HG03064 (cell line): ENCODE measurements around the gene SHISAL1.

Source experiments
- ATAC-seq: cut with Tn5 transposase; IDR thresholded peaks from one replicate; pipeline ENCODE4 v1.9.1; 2021; ENCODE audit warnings: low read depth; ENCODE audit not compliant: unreplicated experiment

SHISAL1 gene

DNA sequence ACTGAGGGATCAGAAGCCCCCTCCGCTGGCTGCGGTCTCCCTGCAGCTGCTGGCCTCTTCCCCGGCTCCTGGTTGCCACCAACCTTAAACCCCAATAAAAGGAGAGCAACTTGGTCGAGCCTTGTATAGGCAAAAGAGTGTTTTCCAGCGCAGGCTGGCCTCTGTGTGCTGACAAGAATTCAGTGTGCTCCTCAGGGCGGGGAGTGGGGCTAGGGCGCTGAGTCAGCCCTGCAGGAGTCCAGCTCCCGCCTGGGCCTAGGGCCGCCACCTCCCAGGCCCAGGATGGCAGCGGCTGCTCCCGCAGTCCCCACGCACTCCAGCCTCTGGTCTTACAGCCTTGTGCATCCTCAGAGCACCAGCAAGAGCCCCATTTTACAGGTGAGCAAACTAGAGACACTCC, at the start of gene SHISAL1:
Gene SHISAL1 (minus strand): TSS at position 186 of the 400 bp plus-strand sequence. CDS start 12,006 bp downstream, outside the sequence.
- no peak for ATAC-seq

DNA sequence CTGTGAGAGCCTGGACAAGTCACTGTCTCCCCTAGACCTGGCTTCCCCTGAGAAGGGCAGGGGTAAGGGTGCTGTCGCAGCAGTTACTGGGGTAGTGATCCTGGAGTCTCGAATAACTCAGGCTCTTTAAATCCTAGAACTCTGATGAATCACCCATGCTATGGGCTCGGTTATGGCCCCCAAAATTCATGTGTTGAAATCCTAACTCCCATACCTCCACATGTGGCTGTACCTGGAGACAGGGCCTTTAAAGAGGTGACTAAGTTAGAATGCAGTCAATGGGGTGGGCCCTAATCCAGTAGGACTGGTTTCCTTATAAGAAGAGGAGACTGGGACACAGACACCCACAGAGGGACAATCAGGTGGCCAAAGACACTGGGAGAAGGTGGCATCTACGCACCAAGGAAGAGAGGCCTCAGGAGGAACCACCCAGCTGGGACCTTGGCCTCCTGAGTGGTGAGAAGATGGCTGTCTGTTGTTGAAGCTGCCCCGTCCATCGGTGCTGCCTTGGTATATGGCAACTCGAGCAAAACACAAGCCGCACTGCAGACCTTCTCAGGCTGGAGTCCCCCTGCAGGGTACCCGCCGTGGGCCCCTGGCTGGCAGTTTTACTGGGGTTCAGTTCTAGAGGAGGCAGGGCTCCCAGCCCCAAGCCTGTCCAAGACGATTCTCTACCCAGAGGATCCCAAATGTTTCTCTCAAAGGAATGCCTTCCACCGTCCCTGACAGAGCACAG, 48.8 kb upstream of the SHISAL1 start:
- no peak for ATAC-seq

DNA sequence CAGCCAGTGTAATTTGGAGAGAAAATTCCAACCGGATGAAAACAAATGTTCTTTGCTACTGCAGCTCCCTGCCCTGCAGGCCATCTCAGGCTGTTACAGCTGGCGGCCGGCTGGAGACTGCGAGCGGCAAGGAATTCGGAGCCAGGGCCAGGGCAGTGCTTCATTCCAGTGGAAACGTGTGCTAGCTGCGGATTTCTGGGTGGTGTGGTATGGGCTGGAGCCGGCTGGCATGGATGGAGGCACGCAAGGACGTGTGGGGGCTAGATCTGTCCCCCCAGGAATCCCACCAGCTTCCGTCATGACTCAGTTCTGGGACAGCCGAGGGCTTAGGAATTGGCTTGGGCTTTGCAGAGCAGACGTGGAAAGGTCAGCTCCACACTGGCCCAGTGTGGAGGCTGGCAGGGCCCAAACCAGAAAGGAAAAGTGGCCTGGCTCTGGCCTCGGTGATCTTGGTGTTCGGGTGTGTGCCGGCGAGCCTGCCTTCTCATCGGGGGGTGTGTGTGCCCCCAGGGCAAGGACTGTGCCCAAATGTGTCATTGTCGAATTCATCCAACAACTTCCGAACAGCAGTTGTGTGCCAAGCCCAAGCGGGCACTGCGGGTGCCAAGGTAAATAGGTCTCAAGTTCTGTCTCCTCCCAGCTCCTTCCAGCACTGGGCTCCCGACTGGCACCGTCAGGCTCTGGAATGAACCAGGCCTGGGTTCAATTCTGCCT, 48.1 kb upstream of the SHISAL1 start:
- ATAC-seq, result no peak

DNA sequence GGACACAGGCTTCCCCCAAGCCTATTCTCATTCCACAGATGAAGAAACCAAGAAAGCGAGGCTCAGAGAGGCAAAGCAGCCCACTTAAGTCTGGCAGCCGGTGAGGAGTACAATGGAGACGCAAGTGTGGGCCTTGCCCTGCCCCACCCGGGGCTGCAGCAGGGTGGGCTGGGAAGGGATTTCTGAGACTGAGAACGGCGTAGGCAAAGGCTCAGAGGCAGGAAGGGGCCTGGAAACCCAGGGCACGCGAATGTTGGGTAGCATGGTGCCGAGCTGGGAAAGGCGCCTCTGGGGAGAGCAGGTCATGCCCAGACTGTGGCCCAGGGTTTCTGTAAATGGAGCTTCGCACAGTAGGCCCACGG, 47.5 kb upstream of the SHISAL1 start:
- no peak for ATAC-seq

DNA sequence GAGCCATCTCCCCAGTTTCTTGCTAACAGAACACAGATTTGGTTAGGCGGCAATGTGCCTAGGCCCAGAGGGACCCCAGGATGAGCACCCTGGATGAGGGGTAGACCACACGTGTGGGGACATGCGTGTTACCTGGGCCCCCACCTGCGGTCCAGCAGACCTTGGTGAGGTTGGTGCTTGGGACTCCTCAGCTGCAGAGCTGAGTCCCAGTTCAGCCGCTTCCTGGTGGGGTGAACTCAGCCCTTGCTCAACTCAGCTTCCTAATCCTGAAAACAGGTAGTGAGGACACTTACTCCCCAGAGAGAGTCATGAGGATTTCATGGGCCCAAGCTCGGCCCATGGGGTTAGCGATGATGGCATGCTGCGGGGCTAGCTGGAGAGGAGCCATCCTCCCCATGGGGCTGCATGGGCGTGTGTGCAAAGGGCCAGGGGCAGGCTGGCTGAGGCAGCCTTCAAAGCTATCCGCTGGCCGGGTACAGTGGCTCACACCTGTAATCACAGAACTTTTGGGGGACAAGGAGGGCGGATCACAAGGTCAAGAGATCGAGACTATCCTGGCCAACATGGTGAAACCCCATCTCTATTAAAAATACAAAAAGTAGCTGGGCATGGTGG, 46.9 kb upstream of the SHISAL1 start:
- no peak for ATAC-seq

DNA sequence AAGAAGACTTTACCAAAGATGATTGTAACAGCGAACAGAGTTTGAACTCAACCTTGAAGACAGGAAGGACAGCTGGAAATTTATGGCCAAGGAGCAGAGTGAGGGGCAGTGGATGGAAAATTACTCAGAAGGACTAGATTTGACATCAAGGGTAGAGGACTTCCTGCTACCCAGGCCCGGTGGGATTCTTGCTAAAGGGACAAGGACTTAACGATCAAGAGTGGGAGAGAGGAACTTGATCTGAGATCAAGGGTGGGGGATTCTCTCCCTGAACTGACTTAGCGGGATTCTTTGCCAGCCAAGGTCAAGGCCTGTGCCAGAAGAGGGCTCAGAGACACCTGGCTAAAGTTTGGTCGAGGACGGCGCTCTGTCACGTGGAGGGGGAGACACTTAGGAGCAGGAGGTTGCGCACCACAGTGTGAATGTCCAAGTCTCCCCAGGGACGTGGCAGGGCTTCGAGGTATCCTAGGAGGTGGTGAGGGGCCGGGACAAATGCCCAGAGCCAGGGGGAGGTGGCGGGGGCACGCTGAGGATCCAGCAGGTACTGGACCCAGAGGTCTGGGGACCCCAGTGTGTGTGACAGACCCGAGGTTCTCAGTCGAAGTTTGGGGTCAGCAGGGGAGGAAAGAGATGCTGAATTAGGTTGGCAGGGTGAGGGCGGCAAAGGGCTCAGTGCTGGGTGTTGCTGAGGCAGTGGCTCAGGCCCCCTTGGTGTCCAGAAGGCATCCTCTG, 46.1 kb upstream of the SHISAL1 start:
- no peak for ATAC-seq

DNA sequence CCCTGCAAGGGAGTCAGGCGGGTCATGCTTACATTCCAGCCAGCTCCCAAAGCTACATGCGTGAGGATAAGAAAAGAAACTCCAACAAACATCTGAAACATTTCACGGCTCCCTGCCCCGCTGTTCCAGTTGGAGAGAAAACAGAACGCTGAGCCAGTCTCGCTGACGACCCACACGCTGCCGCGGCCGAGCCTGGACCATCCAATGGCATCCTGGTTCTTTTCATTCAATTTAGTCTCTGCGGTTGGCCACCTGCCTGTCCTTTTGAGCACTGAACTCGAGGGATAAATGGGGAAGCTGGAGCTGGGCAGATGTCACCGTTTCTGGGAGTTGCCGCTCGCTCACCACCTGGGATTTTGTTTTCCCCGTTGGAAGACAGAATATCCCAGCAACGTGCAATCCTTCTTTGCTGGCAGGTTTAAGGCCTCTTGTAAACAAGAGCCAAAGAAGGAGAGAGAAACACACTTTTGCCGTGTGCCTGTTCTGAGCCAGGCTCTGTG, 45.3 kb upstream of the SHISAL1 start:
- ATAC-seq, result no peak

DNA sequence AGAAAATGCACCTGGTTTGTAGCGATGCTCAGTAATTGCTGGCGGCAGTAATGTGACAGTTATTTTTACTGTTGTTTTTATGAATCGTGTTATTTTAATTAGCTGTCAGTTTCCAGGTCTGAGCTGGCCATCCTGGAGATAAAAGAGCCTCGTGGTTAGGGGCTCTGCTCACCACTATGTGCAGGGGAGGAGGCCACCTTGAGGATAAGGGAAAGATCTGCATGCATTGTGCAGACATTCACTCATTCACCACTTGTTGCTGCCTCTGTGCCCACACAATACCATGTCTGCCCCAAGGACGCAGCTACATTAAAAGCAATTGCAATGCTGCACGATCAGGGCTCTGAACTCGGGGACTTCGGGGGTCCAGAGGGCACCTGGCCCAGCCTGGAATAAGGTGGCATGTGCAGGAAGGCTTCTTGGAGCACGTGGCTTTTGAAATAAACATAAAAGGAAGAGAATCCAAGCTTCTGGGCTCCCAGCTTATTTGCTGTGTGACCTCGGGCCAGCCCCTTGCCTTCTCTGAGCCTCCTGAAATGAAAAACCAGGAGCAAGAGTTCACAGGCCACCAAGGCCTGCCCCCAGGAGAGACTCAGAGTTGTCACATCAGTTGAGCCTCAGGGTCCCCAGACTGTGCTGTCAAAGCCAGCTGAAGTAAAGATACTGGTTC, 44.7 kb upstream of the SHISAL1 start:
- no peak for ATAC-seq

DNA sequence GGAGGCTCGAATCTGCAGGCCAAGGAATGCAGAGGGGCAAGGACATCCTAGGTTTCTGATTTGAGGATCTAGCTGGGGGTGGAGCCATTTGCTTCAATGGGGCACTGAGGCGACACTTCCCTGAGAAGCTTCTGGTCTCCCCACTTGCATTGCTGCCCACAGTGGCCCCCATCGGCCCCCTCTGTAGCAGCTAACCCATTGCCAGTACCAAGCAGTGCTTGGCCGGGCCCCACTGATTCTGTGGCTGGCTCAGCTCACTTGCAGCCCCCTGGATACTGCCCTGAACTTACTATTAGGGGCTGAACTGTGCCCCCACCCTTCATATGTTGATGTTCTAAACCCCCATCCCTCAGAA, 42.9 kb upstream of the SHISAL1 start:
- no peak for ATAC-seq

DNA sequence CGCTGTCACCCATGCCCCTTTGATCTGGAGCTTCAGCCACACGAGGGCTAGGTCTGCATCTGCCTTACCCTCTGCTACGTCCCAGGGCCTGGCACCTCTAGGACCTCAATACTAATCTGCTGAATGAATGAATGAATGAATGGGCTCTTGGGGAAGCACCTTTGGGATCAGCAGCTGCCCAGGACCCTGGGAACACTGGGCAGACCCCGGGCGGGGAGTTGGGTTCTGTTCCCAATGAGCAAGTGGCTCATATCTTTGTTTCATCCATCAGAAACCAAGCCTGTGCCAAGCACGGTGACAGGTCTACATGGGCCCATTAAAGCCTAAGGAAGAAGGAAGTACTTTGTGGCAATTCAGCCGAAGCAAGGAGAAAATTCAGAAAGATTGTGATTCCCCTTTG, 41.5 kb upstream of the SHISAL1 start:
- ATAC-seq, result no peak

DNA sequence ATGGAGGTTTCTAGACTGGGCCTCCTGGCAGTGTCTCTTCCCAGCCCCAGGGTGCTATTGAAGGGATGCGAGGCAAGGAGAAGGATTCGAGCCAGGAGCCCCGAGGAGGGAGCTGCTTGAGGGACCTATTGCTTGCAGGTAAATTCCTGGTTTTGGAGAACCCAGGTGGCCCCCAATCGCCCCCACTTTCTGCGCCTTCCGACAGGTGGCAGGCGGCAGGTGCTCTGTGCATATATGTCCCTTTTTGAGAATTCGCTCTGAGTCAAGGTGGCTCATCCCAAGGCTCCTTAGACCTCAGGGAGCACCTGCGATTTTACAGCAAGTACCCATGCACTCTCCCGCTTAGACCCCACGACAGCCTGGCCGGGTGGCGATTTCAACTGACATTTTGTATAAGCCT, 40.3 kb upstream of the SHISAL1 start:
- ATAC-seq, result no peak

DNA sequence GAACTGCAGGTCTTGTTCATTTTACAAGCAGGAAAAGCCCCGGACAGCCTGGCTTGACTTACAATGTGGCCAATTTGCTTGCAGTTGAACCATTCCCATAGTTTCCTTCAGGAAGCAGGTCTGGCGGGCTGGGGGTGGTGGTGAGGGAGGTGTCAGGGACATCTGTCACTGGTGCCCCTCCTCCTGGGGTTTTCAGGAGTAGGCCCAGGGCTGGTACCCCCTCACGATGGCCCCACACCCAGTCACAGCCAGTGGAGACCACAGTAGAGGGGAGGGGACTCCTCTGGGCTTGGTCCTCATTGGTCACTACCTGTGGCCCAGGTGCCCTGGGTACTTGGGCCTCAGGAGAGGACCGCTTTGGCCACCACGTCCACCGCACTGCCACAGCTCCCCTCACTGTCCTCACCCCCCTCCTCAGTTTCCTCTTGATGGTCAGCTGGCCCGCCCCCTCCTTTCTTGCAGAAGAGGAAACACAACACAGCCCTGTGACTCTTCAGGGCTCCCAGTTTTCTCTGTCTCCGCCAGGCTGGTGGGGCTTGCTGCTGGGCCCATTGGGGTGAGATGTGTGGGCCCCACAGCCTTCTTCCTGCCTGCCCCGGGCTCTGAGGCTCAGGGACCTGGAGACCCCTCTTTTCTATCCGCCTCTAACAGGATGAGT, 39.8 kb upstream of the SHISAL1 start:
- ATAC-seq, result no peak

DNA sequence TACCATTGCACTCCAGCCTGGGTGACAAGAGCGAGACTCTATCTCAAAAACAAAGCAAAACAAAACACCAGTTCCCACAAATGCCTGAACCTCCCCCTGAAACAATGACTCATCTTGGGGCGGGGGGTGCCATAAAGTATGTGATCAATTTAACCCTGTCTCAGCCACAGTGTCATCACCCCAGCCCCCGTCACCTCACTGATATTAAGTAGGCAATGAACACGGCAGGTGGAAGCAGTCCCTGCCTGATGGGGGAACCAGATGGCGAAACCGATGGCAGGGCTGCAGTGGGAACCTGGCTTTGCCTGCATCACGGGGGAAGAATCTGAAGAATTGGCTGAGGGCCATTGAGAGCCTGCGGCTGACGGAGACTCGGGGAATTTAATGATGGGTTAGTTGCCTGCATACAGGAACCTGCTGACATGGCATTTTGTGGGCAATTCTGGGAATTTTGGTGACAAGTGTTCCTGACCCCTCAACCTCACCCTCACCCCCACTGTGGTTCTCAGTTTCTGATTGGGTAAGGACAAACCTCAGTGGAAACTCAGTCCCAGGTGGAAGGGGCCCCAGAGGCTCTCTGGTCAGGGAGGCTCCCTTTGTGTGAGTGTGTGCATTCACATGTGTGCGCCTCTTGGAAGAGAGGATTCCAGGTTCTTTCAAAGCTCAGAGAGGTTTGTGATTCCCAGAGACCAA, 39.1 kb upstream of the SHISAL1 start:
- ATAC-seq, result no peak

DNA sequence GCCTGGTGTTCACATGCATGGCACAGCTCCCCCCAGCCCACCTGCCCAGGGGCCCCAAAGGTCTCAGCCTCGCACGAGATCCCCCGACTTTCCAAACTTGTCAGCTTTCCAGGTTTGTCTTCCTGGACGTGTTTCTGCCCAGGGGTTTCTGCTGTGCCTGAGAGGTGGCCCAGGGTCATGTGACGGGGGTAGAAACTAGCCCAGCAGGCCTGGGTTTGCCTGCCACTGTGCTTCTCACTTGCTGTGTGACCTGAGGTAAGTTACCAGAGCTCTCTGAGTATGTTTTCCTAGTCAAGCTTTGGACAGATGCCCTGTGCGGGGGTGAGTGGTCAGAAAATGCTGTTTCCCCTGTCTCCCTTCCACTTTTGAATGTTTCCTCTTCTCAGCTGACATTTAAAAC, 38.3 kb upstream of the SHISAL1 start:
- no peak for ATAC-seq

DNA sequence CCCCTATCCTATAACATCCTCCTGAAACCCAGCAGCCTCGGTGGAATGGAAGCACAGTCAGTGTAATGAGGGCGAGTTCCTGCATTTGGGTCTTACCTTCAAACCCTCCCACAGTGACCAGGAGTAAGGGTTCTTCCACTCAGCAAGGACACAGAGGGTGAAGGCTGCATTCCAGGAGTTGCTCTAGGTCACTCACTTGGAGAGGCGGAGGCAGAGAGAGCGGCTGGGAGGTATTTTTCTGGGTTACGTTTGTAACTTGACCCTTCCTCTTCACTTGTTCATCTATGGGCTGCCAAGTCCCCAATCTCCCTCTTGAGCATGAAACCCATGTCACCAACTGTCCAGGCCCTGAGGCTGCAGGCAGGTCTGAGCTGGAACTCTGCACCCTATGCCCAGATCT, 36.8 kb upstream of the SHISAL1 start:
- no peak for ATAC-seq

DNA sequence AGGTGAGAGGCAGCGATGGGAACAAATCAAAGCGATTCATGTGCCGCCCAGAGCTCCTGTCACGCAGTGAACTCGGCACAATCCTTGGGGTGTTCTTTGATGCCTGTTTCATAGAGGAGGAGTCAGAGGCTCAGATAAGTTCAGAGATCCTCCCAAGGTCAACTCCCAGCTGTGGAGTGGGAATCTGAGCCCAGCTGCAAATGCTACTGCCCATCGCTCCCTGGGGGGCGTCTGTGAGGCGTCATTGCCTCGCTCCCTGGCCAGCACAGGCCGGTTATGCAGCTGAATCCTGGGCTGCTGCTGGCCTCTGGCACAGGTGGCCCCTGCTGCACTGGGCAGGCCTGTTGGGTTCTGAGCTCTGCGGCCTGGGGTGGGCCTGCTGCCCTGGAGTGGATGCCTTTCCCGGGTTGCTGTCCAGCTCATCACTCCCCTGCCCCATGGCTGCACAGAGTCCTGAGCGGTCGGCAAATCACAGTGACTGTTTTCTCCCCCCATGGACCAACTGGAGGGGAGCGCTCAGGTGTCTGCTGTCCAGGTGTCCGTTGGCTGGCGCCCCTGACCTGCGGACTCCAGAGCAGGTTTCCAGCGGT, 36.3 kb upstream of the SHISAL1 start:
- ATAC-seq, result no peak

DNA sequence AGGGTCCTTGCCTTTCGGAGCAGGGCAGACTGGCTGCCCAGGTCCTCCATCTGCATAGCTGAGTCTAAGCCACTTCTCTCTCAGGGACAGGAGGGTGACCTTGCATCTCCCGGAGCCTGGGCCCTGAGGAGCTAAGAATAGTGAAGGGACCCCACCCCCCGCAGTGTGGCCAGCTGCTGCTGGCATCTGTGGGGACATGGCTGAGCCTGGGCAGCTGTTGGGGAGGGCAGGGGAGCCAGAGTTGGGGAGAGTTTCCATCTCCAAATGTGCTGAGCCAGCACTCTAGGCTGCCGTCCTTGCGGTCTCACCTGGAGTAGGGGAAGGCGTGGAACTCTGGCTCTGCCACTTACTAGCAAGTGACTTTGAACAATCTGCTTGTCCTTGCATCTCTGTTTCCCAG, 34.8 kb upstream of the SHISAL1 start:
- ATAC-seq, result no peak

DNA sequence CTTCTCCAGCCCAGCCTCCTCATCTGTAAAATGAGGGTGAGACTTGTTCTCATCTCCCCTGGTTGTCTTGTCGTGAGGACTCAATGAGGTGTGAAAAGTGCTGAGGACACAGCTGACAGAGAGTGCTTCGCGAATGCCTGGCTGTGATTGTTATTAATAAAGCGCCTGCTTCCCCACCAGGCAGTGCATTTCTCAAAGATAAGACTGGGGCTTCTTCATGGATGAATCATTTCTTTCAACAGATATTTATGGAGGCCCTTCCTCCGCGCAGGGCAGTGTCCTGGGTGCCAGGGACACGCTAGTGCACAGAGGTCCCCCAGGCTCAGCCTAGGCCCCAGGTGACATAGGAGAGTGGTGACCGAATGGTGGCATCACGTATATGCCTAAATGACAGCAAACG, 34.3 kb upstream of the SHISAL1 start:
- ATAC-seq, result no peak

DNA sequence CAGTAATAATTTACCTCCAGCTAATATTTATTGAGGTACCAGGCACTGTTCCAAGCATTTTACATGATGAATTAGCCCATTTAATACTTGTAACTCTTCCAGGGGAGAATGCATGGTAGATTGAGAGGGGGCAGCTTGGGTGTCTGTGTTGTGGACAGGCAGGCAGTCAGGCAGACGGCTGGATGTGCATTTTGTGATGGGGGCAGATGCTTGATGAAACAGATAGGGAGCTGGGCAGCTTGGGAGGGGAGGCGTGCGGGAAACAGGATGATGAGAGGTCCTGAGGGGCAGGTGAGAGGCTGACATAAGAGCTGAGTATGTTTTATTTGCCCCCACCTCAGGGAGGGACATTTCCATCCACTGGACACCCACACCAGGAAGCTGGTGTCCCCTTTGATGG, 33.1 kb upstream of the SHISAL1 start:
- ATAC-seq, result no peak
